Measurements from ENCODE around the gene SPEF1.
"Not testable (repeated sequence)": the region's sequence is repeated elsewhere in the genome, so short reads cannot be mapped to it uniquely, and the experiment has no call there.

Gene SPEF1

DNA sequence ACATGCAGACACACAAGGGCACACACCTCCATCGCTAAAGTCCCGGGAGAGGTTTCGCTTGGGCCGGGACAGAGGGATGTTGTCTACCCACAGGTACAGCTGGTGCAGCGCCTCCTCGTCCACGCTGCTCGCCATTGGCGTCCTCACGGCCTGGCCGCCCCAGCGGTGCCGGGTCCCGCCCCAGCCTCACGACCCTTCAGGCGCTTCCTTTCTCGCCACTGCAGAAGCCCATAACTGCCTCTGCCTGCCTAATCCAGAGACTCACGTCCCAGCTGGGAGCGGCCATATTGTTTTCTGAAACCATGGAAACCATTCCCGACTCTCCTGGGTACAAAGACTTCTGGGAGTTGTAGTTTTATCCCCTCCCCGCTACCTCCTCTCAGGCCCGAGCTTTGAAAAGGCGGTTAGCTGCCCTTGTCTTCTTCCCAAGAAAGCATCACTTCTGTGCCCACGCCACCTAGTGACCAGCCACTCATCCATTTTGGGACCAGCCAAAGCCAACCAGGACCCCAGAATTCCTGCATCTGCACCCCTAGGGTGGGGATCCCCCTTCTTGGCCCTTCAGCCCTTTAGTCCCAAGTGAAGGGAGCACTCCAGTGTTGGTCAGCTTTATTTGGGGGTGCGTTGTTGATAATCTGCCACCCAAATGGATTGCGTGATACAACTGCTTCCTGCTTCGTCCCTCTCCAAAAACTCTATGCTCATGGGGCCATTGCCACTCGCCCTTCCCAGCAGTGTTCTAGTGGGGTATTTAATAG is at the start of gene SPEF1:
Gene SPEF1, minus strand, starts transcription at position 296 of the 758 bp plus-strand sequence. Its CDS starts 161 bp downstream, at position 135.
- H3K9ac ChIP-seq (ENCODE audit: low read depth, low read length), result no peak within 1 kb of the TSS
- H3K4me3 ChIP-seq (ENCODE audit: low read depth, low read length), result peak within 1 kb of the TSS; percentile 61
- no peaks in the 10 kb centered on the region for H3K9me3 ChIP-seq (ENCODE audit: control insufficient read depth, insufficient read depth, low read length)
- peaks cover 36% of the 10 kb centered on the region for H3K27me3 ChIP-seq (ENCODE audit: control insufficient read depth, insufficient read depth, low read length)
- peaks cover 3% of the 10 kb centered on the region; the same call in 1 of the 2 replicates for H3K36me3 ChIP-seq (ENCODE audit: control insufficient read depth, insufficient read depth, low read length)
- H3K27ac ChIP-seq (ENCODE audit: low read depth, low read length), result peak within 1 kb of the TSS; percentile 34
- peaks cover 10% of the 10 kb centered on the region for H3K4me1 ChIP-seq (ENCODE audit: control insufficient read depth, insufficient read depth, low read length)

GRCh38 chr20:3829891-3830290 is 48.6 kb upstream of the SPEF1 start:
- not testable (repeated sequence) for H3K27me3 ChIP-seq (ENCODE audit: control insufficient read depth, insufficient read depth, low read length); H3K36me3 ChIP-seq (ENCODE audit: control insufficient read depth, insufficient read depth, low read length); H3K4me3 ChIP-seq (ENCODE audit: low read depth, low read length); H3K9ac ChIP-seq (ENCODE audit: low read depth, low read length); H3K9me3 ChIP-seq (ENCODE audit: control insufficient read depth, insufficient read depth, low read length); H3K27ac ChIP-seq (ENCODE audit: low read depth, low read length); H3K4me1 ChIP-seq (ENCODE audit: control insufficient read depth, insufficient read depth, low read length)

DNA sequence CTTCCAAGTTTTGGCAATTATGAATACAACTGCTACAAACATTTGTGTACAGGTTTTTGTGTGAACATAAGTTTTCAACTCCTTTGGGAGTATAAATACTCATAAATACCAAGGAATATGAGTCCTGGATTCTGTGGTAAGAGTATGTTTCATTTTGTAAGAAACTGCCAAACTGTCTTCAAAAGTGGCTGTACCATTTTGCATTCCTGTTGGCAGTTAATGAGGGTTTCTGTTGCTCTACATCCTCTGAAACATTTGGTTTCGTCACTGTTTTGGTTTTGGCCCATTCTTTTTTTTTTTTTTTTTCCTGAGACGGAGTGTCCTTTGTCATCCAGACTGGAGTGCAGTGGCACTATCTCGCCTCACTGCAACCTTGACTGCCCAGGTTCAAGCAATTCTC is 47.5 kb upstream of the SPEF1 start:
- Histone ChIP-seq H3K36me3 (ENCODE audit: control insufficient read depth, insufficient read depth, low read length) (peaks cover 6% of the 10 kb centered on the region; the same call in 1 of the 2 replicates), H3K27me3 (ENCODE audit: control insufficient read depth, insufficient read depth, low read length) (no peaks in the 10 kb centered on the region), H3K4me1 (ENCODE audit: control insufficient read depth, insufficient read depth, low read length) (no peaks in the 10 kb centered on the region), H3K9ac (ENCODE audit: low read depth, low read length) (no peak overlapping the region), H3K4me3 (ENCODE audit: low read depth, low read length) (no peak overlapping the region), H3K27ac (ENCODE audit: low read depth, low read length) (no peak overlapping the region), H3K9me3 (ENCODE audit: control insufficient read depth, insufficient read depth, low read length) (no peaks in the 10 kb centered on the region)

DNA sequence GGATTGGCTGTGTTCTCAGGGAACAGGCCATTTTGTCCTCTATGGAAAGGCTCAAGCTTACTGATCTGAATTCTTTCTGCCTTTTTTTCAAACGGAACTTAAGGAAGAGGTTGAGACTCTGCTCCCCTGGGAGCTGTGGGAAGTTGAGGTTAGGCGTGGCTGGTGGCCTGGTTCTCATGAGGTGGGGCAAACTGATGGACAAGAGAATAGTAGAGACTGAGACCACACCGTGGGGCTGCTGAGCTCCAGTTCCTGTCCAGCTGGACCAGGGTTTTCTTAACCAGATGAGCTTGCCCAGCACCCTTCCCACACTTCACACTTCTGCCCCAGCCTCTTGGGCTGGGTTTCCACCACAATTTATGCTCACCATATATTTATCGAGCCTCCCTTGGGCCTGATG is 45.2 kb upstream of the SPEF1 start:
- Histone ChIP-seq H3K4me3 (ENCODE audit: low read depth, low read length) (no peak overlapping the region), H3K9me3 (ENCODE audit: control insufficient read depth, insufficient read depth, low read length) (no peaks in the 10 kb centered on the region), H3K4me1 (ENCODE audit: control insufficient read depth, insufficient read depth, low read length) (no peaks in the 10 kb centered on the region), H3K36me3 (ENCODE audit: control insufficient read depth, insufficient read depth, low read length) (peaks cover 16% of the 10 kb centered on the region), H3K27ac (ENCODE audit: low read depth, low read length) (no peak overlapping the region), H3K9ac (ENCODE audit: low read depth, low read length) (no peak overlapping the region), H3K27me3 (ENCODE audit: control insufficient read depth, insufficient read depth, low read length) (no peaks in the 10 kb centered on the region)

- no peak overlapping the region for H3K9ac ChIP-seq (ENCODE audit: low read depth, low read length)
- no peaks in the 10 kb centered on the region for H3K4me1 ChIP-seq (ENCODE audit: control insufficient read depth, insufficient read depth, low read length)
- no peaks in the 10 kb centered on the region for H3K9me3 ChIP-seq (ENCODE audit: control insufficient read depth, insufficient read depth, low read length)
- H3K27me3 ChIP-seq (ENCODE audit: control insufficient read depth, insufficient read depth, low read length), result no peaks in the 10 kb centered on the region
- H3K36me3 ChIP-seq (ENCODE audit: control insufficient read depth, insufficient read depth, low read length), result peaks cover 16% of the 10 kb centered on the region
- H3K4me3 ChIP-seq (ENCODE audit: low read depth, low read length), result no peak overlapping the region
- H3K27ac ChIP-seq (ENCODE audit: low read depth, low read length), result no peak overlapping the region
These were observed 44.3 kb upstream of the SPEF1 start for GRCh38 chr20:3825526-3825925.

DNA sequence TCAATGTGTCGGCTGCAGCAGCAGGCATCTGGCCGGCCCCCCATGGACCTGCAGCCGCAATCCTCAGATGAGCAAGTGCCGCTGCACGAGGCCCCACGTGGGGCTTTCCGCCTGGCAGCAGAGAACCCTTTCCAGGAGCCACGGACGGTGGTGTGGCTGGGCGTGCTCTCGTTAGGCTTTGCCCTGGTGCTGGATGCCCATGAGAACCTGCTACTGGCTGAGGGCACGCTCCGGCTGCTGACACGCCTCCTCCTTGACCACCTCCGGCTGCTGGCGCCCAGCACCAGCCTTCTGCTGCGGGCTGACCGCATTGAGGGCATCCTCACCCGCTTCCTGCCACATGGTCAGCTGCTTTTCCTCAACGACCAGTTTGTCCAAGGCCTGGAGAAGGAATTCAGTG is 42.6 kb upstream of the SPEF1 start:
- Histone ChIP-seq H3K27me3 (ENCODE audit: control insufficient read depth, insufficient read depth, low read length) (no peaks in the 10 kb centered on the region), H3K4me1 (ENCODE audit: control insufficient read depth, insufficient read depth, low read length) (0 out of 2 replicates have a peak, but pooled peaks cover 5% of the 10 kb centered on the region), H3K27ac (ENCODE audit: low read depth, low read length) (no peak overlapping the region), H3K9ac (ENCODE audit: low read depth, low read length) (no peak overlapping the region), H3K9me3 (ENCODE audit: control insufficient read depth, insufficient read depth, low read length) (no peaks in the 10 kb centered on the region), H3K4me3 (ENCODE audit: low read depth, low read length) (no peak overlapping the region), H3K36me3 (ENCODE audit: control insufficient read depth, insufficient read depth, low read length) (peaks cover 16% of the 10 kb centered on the region)

- peaks cover 16% of the 10 kb centered on the region for H3K36me3 ChIP-seq (ENCODE audit: control insufficient read depth, insufficient read depth, low read length)
- H3K9me3 ChIP-seq (ENCODE audit: control insufficient read depth, insufficient read depth, low read length), result no peaks in the 10 kb centered on the region
- H3K27ac ChIP-seq (ENCODE audit: low read depth, low read length), result no peak overlapping the region
- no peak overlapping the region for H3K4me3 ChIP-seq (ENCODE audit: low read depth, low read length)
- H3K9ac ChIP-seq (ENCODE audit: low read depth, low read length), result no peak overlapping the region
- no peaks in the 10 kb centered on the region for H3K27me3 ChIP-seq (ENCODE audit: control insufficient read depth, insufficient read depth, low read length)
- 0 out of 2 replicates have a peak, but pooled peaks cover 5% of the 10 kb centered on the region for H3K4me1 ChIP-seq (ENCODE audit: control insufficient read depth, insufficient read depth, low read length)
These were observed 40.7 kb upstream of the SPEF1 start for GRCh38 chr20:3821996-3822395.

DNA sequence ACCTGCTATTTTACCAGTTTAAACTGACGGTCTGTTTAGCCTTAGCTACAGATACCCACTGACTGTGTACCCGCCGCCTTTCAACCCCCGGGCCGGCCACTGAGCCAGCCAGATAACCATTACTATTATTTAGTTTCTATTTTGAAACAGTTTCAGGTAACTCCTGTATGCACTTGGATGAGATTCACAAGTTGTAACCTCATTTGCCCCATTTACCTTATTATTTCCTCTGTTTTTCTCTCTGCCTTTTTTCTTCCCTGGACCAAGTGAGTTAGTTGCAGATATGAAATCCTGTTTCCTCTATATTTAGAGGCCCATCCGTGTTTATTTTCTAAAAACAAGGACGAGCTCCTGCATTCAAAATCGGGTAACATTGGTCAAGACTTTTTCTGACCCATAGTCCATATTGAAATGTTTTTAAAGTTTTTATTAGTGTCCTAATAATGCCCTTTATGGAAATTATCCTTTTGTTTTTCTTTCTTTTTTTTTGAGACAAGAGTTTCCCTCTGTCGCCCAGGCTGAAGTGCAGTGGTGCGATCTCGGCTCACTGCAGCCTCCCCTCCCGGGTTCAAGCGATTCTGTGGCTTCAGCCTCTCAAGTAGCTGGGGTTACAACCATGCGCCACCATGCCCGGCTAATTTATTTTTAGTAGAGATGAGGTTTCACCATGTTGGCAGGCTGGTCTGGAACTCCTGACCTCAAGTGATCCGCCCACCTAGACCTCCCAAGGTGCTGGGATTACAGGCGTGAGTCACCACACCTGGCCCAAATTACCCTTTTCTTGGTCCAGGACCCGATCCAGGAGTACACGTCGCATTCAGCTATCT is 39.9 kb upstream of the SPEF1 start:
- H3K27me3 ChIP-seq (ENCODE audit: control insufficient read depth, insufficient read depth, low read length), result no peaks in the 10 kb centered on the region
- H3K4me3 ChIP-seq (ENCODE audit: low read depth, low read length), result peak overlapping the region; percentile 95
- H3K9ac ChIP-seq (ENCODE audit: low read depth, low read length), result peak overlapping the region; percentile 98
- H3K4me1 ChIP-seq (ENCODE audit: control insufficient read depth, insufficient read depth, low read length), result peaks cover 7% of the 10 kb centered on the region
- no peaks in the 10 kb centered on the region for H3K9me3 ChIP-seq (ENCODE audit: control insufficient read depth, insufficient read depth, low read length)
- peak overlapping the region; percentile 96 for H3K27ac ChIP-seq (ENCODE audit: low read depth, low read length)
- H3K36me3 ChIP-seq (ENCODE audit: control insufficient read depth, insufficient read depth, low read length), result peaks cover 16% of the 10 kb centered on the region

DNA sequence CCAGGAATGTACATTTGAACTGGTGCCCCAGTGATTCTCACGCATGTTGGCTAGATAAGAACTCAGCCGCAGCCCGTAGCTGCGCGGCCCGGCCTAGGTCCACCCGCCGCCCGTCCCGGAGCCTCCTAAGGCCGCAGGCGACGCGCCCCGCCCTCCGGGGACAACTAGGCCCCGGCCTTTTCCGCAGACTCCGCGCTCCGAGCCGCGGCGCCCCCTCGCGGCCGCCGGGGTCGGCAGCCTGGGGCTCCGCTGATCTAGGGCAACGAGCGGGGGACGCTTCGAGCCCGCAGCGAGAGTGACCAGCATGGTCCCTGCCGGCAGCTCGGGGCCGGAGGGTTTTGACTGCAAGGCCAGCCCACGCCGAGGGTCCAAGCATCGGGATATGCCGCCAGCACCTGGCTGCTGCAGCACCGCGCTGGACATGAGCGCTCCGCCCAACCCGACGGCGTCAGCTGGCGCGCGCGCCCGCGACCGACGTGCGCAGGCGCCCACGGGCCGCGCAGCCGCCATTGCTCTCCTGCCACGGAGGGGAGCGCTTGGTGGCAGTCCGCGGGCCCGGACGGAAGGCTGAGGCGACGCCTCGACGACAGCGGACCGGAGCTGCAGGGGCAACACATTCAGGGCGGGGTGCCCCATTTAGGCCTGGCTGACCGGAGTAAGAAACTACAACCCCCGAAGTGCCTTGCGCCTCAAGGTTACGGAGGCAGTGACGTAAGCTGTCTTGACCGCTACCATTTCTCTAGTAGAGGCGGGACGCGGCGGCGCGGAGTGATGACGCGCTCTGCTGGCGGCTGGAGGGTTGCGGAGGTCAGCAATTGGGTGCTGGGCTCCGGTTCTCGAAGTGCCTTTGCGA is 39.0 kb upstream of the SPEF1 start, which contains the start of gene AP5S1:
Gene AP5S1, plus strand, starts transcription at position 500 of the 853 bp plus-strand sequence. CDS start 1,571 bp downstream, outside the sequence.
- peak within 1 kb of the TSS; percentile 96 for H3K27ac ChIP-seq (ENCODE audit: low read depth, low read length)
- H3K9ac ChIP-seq (ENCODE audit: low read depth, low read length), result peak within 1 kb of the TSS; percentile 98
- no peaks in the 10 kb centered on the region for H3K9me3 ChIP-seq (ENCODE audit: control insufficient read depth, insufficient read depth, low read length)
- peaks cover 12% of the 10 kb centered on the region for H3K4me1 ChIP-seq (ENCODE audit: control insufficient read depth, insufficient read depth, low read length)
- H3K4me3 ChIP-seq (ENCODE audit: low read depth, low read length), result peak within 1 kb of the TSS; percentile 95
- H3K27me3 ChIP-seq (ENCODE audit: control insufficient read depth, insufficient read depth, low read length), result no peaks in the 10 kb centered on the region
- peaks cover 16% of the 10 kb centered on the region for H3K36me3 ChIP-seq (ENCODE audit: control insufficient read depth, insufficient read depth, low read length)

- H3K4me3 ChIP-seq (ENCODE audit: low read depth, low read length), result peak overlapping the region; percentile 95
- H3K36me3 ChIP-seq (ENCODE audit: control insufficient read depth, insufficient read depth, low read length), result peaks cover 16% of the 10 kb centered on the region
- H3K9me3 ChIP-seq (ENCODE audit: control insufficient read depth, insufficient read depth, low read length), result no peaks in the 10 kb centered on the region
- peak overlapping the region; percentile 96 for H3K27ac ChIP-seq (ENCODE audit: low read depth, low read length)
- peaks cover 12% of the 10 kb centered on the region for H3K4me1 ChIP-seq (ENCODE audit: control insufficient read depth, insufficient read depth, low read length)
- no peaks in the 10 kb centered on the region for H3K27me3 ChIP-seq (ENCODE audit: control insufficient read depth, insufficient read depth, low read length)
- 0 out of 2 replicates have a peak overlapping the region, but pooled peaks have one; percentile 6 for H3K9ac ChIP-seq (ENCODE audit: low read depth, low read length)
These were observed 38.3 kb upstream of the SPEF1 start for GRCh38 chr20:3819411-3820047.

All from HUES48 (cell line).